Activated T-helper 1 cell treated with anti-CD3 and anti-CD28 coated beads, Interleukin-2, amount 50 U/mL, for 16 hours (primary cell): Measurements from ENCODE around the gene SETBP1.

Source experiments
- DNase-seq, 2 donors: peaks; one replicate each; pipeline ENCODE4 v3.0.0-alpha.2; 2020; ENCODE audit warnings: low read depth in 1 of 2, low spot score in 1 of 2

Gene SETBP1

GRCh38 chr18:44838971-44839666 is 158.4 kb downstream of the SETBP1 start:
- peak; percentile 19 for DNase-seq

GRCh38 chr18:44840058-44840790 is 159.5 kb downstream of the SETBP1 start:
- no peak for DNase-seq

DNA sequence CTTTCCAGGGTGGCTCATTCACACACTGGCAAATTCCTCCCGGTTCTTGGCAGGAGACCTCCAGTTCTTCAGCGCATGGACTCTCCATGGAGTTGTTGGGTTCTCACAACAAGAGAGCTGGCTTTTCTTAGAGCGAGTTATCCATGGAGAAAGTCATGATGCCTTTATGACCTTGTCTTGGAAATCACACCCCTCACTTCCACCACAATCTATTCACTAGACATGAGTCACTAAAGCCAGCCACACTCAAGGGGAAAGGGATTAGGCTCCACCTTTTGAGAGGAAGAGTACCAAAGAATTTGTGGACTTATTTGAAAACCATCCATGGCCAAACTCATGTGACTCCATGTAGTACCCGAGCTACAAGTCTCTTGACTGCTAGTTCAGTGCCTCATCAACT is 160.5 kb downstream of the SETBP1 start:
- no peak for DNase-seq

DNA sequence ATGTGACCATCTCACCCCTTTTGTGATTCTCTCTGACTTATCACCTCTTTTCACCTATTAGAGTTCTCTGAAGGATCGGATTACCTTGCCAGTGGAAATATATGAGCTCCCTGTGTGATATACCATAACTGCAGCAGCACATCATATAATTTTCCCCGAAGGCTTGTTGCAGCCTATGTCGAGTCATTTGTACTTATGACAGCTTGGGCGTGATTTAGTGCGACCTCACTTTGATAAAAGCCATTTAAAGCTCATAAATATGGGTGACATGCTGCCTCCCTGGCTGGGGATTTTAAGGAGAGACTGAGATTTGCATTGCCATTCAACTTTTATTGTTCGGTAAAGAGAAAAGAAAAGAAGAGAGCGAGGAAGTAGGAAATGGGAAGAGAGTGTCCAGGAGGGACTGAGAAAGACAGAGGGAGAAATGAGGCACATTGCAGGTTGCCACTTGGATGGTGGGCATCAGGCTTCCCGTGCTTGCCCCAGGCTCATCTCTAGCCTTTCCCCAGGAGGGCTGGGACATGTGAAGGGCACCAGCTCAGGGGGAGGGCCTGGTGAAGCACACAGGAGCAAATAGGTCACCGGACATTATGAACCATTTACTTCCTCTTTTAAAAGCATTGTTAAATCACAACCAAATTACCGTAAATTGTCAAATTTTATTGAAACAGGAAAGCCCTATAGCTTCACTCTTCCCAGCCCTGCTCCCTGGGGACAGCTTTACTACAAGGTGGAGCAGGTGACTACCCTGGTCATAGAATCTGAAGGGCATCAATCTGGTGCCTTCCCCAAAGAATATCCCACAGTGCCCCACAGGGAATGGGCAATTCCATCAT is 161.3 kb downstream of the SETBP1 start:
- DNase-seq: no peak

- DNase-seq: no peak
These were observed 162.1 kb downstream of the SETBP1 start for GRCh38 chr18:44842588-44843412.

DNA sequence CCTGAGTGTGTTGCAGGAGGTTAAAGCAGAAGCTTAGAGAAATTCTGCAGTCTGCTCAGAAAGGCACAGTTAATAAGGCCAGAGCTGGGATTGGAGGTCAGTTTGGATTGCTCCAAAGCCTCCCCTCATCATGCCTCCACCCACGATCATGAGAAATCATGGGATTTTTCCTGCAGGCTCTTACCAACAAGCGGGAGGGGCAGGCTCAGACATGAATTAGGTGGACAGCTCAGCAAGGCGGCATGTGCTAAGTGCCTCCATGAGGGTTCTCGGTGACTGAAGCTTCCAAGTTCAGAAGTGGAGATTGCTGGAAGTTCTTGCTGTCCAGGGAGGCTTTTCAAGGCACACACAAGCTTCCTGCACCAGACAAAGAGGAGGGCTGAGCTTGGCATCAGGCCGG is 163.8 kb downstream of the SETBP1 start:
- no peak for DNase-seq

DNA sequence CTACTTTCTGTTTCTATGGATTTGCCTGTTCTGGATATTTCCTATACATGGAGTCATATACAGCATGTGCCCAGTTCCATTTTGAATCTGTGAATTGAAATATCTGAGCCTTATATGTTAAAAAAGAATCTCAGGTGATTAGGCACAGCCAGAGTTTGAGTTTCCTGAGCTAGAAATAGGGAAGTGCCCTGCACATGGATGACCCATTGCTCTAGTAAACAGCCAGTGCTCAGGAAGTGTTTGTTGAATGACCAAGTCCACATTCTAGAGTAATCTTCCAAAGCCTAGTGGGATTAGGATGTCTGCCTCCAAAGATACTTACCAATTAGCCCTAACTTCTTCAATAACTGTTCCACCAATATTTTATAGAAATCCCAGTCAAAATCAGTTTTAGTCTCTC is 165.8 kb downstream of the SETBP1 start:
- DNase-seq: no peak

- DNase-seq: no peak
These were observed 168.1 kb downstream of the SETBP1 start for GRCh38 chr18:44848644-44849335.

DNA sequence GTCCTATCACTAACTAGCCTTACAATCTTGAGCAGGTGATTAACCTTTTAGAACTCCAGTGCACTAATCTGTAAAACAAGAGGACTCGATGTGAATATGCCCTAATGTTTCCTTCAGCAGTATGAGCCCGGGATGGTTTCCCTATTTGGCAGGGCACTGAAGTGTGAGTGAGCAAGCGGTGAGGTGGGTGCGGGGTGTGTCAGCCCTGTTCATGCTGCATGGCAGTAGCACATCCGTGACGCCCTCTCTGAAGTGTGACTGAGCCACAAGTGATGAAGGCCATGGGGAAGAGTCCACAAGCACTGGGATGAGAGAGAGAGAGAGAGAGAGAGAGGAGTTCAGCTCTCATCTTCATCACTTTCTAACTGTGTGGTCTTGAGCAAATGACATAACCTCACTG is 168.7 kb downstream of the SETBP1 start:
- no peak for DNase-seq

DNA sequence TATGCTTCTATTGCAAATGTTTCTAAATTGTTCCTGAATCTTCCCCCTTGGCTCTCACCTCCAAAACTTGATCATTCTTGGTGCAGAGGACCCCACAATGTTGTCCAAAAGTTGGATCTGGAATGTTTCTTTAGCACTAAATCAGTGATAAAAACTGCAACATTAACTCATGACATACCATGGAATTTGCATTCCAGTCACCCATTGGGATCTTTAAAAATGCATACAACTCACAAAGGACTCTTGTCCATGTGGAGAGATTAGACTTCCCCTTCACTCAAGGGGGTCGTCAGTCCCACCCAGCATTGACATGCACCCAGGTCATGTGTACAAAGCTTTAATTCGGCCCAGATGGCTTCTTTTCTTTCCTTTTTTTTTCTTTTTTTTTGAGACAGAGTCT is 169.3 kb downstream of the SETBP1 start:
- no peak for DNase-seq

GRCh38 chr18:44851856-44852621 is 171.4 kb downstream of the SETBP1 start:
- no peak for DNase-seq

DNA sequence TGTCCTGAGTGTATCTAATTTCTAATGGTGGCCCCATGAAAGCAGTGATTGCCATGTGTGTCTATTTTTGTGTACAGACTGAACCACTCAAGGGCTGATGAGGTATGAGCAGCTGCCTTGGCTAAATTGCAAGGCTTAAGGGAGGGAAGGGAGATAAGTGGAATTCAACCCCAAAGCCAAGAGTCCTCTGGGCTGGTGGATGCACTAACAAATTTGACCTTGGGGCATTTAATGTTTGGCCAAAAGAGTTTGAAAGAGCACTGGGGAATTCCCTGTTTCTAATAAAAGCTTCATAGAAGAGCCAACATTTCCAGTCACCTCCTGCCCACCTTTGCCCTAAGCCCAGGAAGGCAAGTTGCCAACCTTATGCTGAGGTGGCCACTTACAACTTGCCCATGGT is 172.1 kb downstream of the SETBP1 start:
- DNase-seq: no peak

DNA sequence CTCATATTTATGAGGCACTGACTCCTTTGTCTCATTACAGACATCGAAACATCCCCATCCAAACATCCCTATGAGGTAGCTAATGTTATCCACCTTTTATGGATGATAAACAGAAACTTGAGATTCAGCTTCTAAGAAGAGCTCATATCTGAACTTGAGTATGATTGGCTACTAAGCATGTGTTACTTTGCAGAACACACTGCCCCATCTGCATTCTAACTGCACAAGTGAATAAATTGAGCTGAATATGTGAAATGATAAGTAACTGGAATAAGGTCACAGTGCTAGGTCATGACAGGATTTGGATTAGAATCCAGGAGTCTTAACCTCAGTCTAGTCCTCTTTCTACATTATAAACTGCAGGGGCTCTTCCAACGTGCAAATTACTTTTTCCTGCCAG is 172.7 kb downstream of the SETBP1 start:
- no peak for DNase-seq

DNA sequence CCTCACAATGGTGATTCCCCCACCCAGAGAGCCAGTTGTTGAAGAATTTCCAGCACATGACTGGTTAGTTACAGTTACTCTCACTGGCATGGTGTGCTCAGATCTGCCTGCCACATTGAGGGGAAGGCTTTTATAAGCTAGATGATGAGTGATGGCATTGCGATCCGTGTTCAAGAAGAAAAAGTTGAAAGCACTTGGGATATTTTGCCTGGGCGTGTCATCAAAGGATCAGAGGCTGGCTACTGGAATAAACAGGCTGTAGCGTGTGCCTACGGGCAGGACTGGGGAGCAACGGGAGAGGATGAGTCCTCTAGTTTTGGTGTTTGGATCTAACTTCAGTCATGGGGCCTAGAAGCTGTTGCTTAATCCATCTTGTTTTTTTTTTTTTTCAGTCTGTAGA is 175.0 kb downstream of the SETBP1 start:
- no peak for DNase-seq

- no peak for DNase-seq
These were observed 175.5 kb downstream of the SETBP1 start for GRCh38 chr18:44856157-44856556.

DNA sequence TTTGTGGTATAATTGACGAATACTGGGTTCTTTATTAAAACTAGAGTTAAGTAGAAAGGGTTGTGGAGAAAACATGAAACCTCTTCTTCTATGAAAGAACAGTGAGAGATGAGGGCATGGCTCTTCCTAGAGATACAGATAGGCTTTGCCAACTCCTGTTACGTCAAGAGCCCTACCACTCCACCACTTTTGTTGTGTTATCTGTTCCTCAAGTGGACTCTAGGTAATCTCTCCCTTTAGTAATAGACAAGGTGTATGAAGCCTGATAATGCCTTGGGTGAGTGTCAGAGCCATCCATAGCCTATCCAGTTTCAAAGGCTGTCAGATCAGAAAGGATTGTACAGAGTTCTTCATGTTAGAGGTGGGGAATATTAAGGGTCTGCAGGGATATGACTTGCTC is 176.4 kb downstream of the SETBP1 start:
- no peak for DNase-seq

DNA sequence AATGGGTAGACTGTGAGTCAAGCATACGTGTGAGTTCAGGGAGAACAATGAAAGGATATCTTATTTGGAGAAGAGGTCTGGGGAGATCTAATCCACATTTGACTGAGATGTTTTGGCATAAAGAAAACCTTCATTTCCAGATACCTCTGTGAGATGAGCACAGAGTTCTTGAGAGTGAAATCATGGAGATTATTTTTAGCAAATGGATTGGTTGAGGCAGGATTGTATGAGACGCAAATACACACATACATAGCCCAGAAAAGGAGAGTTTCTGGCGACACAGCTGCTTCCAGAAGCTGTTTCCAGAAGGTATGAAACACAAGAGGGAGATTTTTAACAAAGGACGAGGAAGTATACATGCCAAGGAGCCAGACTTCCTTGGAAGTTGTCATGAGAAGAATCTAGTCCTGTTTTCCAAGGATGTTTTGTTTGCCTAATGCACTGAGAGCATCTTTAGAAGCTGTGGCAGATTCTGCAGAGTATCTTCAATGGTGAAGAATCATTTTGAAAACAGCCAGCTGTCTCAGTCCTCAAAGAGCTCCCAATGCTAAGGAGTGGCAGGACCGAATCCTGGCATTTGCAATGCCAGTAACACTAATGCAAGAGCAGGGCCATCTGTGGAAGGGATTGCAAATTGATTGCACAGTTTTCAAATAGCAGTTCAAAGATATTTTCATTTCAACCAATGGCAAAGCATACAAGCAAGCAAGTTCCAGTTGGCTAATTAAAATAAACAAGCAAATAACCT is 177.2 kb downstream of the SETBP1 start:
- no peak for DNase-seq

DNA sequence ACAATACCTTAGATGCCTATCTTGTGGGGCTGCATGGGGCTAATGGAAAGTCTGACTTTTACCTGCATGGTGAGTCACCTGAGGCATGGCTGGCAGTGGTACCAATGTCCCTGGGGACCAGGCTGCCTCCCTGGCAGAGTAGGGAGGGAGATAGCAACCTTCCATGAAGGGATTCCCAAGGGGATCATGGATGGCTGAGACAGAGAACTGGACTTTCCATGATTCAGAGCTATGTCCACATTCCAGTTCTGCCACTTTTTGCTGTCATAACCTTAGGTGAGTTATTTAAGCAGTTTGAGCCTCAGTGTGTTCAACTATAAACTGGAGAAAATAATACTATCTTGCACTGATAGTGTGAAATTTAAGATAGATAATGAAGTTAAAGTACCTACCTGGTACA is 178.6 kb downstream of the SETBP1 start:
- no peak for DNase-seq
